ENCODE measurements around the gene DPH7. TPM values are rescaled to one million over a fixed set of nuclear protein-coding genes. Genes with fewer than 3 reads are reported as not detected.

DPH7 gene
- total RNA-seq, 1 donor from 2014 or later: 34.4 TPM

- Mint-ChIP-seq H3K9me3 (ENCODE audit: unreplicated experiment) (no peaks in the 10 kb centered on the region), H3K27me3 (ENCODE audit: low read depth, unreplicated experiment) (no peaks in the 10 kb centered on the region), H3K27ac (ENCODE audit: unreplicated experiment) (no peak overlapping the region), H3K4me1 (ENCODE audit: low read depth, unreplicated experiment) (peaks cover 28% of the 10 kb centered on the region), H3K4me3 (ENCODE audit: unreplicated experiment) (no peak overlapping the region), H3K36me3 (ENCODE audit: low read depth, unreplicated experiment) (peaks cover 2% of the 10 kb centered on the region)
- TF ChIP-seq CTCF (IDR thresholded peaks at IDR 0.05; ENCODE audit: insufficient read depth, low read depth, low read length) (no peak), EZH2 (IDR thresholded peaks at IDR 0.05; ENCODE audit: insufficient read depth, low read length) (no peak)
- DNase-seq (ENCODE audit: low read depth): no peak
- Histone ChIP-seq H2AFZ (ENCODE audit: low read depth, low read length) (no peak overlapping the region), H3K4me2 (ENCODE audit: low read length) (no peak overlapping the region), H3K27ac (ENCODE audit: low read depth, low read length) (no peak overlapping the region), H3K79me2 (ENCODE audit: insufficient read depth, low read length) (peaks cover 46% of the 10 kb centered on the region), H3K27me3 (ENCODE audit: insufficient read depth, low read length) (no peaks in the 10 kb centered on the region), H3K36me3 (ENCODE audit: insufficient read depth, low read length) (peaks cover 2% of the 10 kb centered on the region), H3K9me3 (ENCODE audit: insufficient read depth, low read depth, low read length) (no peaks in the 10 kb centered on the region), H4K20me1 (ENCODE audit: insufficient read depth, low read length) (peaks cover 17% of the 10 kb centered on the region), H3K9ac (ENCODE audit: low read length) (no peak overlapping the region), H3K4me3 (ENCODE audit: insufficient read depth, low read depth, low read length) (no peak overlapping the region), H3K4me1 (ENCODE audit: insufficient read depth, low read length) (peaks cover 27% of the 10 kb centered on the region)
- FAIRE-seq: no peak
These were observed 36.7 kb upstream of the DPH7 start for GRCh38 chr9:137615387-137615871.

GRCh38 chr9:137614631-137615386 is 36.1 kb upstream of the DPH7 start:
- H3K4me2 ChIP-seq (ENCODE audit: low read length): no peak overlapping the region
- no peak for FAIRE-seq
- peaks cover 40% of the 10 kb centered on the region for H3K79me2 ChIP-seq (ENCODE audit: insufficient read depth, low read length)
- TF ChIP-seq EZH2 (IDR thresholded peaks at IDR 0.05; ENCODE audit: insufficient read depth, low read length) (no peak), CTCF (IDR thresholded peaks at IDR 0.05; ENCODE audit: insufficient read depth, low read depth, low read length) (no peak)
- DNase-seq (ENCODE audit: low read depth): no peak
- no peaks in the 10 kb centered on the region for H3K9me3 ChIP-seq (ENCODE audit: insufficient read depth, low read depth, low read length)
- Mint-ChIP-seq H3K4me3 (ENCODE audit: unreplicated experiment) (no peak overlapping the region), H3K4me1 (ENCODE audit: low read depth, unreplicated experiment) (peaks cover 24% of the 10 kb centered on the region), H3K9me3 (ENCODE audit: unreplicated experiment) (no peaks in the 10 kb centered on the region), H3K27me3 (ENCODE audit: low read depth, unreplicated experiment) (no peaks in the 10 kb centered on the region), H3K27ac (ENCODE audit: unreplicated experiment) (no peak overlapping the region), H3K36me3 (ENCODE audit: low read depth, unreplicated experiment) (peaks cover 2% of the 10 kb centered on the region)
- H2AFZ ChIP-seq (ENCODE audit: low read depth, low read length): no peak overlapping the region
- H3K27ac ChIP-seq (ENCODE audit: low read depth, low read length): no peak overlapping the region
- H4K20me1 ChIP-seq (ENCODE audit: insufficient read depth, low read length): peaks cover 12% of the 10 kb centered on the region
- no peaks in the 10 kb centered on the region for H3K27me3 ChIP-seq (ENCODE audit: insufficient read depth, low read length)
- H3K4me1 ChIP-seq (ENCODE audit: insufficient read depth, low read length): peaks cover 25% of the 10 kb centered on the region
- no peak overlapping the region for H3K9ac ChIP-seq (ENCODE audit: low read length)
- peaks cover 2% of the 10 kb centered on the region for H3K36me3 ChIP-seq (ENCODE audit: insufficient read depth, low read length)
- no peak overlapping the region for H3K4me3 ChIP-seq (ENCODE audit: insufficient read depth, low read depth, low read length)
